ENCODE results near the gene DOP1B.
"Not testable (repeated sequence)": the region's sequence is repeated elsewhere in the genome, so short reads cannot be mapped to it uniquely, and the experiment has no call there.

DOP1B gene, protein sequence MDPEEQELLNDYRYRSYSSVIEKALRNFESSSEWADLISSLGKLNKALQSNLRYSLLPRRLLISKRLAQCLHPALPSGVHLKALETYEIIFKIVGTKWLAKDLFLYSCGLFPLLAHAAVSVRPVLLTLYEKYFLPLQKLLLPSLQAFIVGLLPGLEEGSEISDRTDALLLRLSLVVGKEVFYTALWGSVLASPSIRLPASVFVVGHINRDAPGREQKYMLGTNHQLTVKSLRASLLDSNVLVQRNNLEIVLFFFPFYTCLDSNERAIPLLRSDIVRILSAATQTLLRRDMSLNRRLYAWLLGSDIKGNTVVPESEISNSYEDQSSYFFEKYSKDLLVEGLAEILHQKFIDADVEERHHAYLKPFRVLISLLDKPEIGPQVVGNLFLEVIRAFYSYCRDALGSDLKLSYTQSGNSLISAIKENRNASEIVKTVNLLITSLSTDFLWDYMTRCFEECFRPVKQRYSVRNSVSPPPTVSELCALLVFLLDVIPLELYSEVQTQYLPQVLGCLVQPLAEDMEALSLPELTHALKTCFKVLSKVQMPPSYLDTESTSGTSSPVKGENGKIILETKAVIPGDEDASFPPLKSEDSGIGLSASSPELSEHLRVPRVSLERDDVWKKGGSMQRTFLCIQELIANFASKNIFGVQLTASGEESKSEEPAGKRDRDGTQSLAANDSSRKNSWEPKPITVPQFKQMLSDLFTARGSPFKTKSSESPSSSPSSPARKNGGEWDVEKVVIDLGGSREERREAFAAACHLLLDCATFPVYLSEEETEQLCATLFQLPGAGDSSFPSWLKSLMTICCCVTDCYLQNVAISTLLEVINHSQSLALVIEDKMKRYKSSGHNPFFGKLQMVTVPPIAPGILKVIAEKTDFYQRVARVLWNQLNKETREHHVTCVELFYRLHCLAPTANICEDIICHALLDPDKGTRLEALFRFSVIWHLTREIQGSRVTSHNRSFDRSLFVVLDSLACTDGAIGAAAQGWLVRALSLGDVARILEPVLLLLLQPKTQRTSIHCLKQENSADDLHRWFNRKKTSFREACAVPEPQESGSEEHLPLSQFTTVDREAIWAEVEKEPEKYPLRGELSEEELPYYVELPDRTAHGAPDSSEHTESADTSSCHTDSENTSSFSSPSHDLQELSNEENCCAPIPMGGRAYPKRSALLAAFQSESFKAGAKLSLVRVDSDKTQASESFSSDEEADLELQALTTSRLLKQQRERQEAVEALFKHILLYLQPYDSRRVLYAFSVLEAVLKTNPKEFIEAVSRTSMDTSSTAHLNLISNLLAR (N-terminal part only)

DNA sequence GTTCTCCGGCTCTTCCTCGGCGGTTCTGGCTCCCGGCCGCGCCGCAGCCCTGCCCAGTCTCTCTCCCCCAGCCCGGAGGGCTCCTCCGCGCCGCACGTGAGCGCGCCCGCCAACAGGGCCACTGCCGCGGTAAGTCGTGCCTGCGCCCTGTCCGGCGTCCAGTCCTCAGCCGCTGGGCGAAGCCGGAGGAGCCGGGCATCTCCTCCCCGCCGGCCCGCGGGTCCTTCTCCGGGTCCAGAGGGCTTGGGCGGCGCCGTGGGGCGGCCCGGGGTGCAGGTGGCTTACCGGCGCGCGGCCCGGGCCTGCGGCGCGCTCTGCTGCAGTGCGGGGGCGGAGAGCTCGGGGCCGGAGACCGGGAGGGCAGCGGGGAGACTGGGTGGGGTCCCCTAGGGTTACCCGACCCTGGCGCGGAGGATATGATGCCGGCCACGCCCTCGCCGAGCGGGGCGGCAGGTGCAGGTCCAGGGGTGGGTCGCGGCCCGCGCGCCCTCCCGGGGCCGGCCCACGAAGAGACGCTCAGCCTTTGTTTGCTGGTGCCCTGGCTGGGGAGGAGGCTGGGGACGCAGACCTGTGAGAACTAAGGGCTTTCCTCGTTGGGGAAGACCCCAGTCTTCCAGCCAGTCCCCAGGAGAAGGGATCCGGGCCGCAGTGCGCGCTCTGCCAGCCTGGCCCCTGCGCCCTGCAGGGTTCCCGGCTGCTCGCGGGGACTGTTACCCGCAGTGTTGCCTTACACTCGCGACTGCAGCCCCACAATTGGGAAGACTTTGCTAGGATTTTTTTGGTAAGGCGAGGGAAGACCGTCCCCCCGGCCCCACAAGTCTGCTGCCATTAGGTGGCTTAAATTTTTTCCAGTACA lies at the start of gene DOP1B:
Gene DOP1B (plus strand): TSS at position 10 of the 856 bp plus-strand sequence. CDS start 7,910 bp downstream, outside the sequence.
- peak; percentile 54 for DNase-seq
- in situ Hi-C loops (cut with MboI; ENCODE audit: low pct_unique_long_range_greater_than_20kb, low sequenced_read_pairs) = no loop called here

- in situ Hi-C loops (cut with MboI; ENCODE audit: low pct_unique_long_range_greater_than_20kb, low sequenced_read_pairs) = no loop called here
- no peak for DNase-seq
Observed at GRCh38 chr21:36109868-36110267, 46.8 kb upstream of the DOP1B start.

DNA sequence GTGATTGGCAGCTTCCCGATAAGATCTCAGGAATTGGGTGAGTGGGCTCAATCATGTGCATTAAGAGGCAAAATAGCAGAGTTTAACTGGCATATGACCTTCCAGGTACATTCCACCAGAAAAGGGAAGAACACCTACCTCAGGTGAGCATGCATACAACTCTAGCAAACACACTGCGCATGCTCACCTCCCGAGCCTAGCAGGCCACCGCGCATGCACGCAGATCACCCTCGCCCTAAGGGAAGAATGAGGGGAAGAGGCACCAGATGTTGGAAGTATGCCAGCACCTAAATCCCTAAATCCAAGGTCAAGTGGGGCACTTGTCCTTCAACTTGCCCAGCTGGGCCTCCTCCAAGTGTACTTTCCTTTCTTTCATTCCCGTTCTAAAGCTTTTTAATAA lies 45.4 kb upstream of the DOP1B start:
- in situ Hi-C loops (cut with MboI; ENCODE audit: low pct_unique_long_range_greater_than_20kb, low sequenced_read_pairs) = no loop called here

DNA sequence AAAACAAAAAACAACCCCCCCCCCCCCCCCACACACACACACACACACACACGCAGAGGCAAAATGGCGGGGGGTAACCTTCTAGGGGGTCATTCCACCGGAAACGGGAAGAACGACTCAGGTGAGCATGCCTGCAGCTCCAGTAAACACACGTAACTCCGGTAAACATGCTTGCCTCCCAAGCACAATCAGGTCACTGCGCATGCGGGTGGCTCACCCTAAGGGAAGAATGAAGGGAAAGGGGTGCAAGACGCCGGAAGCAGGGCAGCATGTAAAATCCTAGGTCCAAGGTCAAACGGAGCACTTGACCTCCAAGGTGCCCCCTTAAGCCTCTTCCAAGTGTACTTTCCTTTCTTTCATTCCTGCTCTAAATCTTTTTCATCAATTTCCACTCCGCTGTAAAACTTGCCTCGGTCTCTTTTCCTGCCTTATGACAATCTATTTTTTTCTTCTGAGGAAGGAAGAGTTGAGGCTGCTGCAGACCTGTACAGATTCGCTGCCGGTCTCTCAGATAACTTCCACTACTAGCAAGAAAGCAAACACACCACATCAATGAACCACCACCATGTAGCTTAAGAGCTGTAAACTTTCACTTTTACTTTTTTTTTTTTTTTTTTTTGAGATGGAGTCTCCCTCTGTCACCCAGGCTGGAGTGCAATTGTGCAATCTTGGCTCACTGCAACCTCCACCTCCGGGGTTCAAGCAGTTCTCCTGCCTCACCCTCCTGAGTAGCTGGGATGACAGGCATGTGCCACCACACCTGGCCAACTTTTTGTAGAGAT lies 42.8 kb upstream of the DOP1B start:
- no peak for DNase-seq
- in situ Hi-C loops (cut with MboI; ENCODE audit: low pct_unique_long_range_greater_than_20kb, low sequenced_read_pairs) = no loop called here

More for the DNA sequence above, 45.4 kb upstream of the DOP1B start:
- DNase-seq = no peak

DNA sequence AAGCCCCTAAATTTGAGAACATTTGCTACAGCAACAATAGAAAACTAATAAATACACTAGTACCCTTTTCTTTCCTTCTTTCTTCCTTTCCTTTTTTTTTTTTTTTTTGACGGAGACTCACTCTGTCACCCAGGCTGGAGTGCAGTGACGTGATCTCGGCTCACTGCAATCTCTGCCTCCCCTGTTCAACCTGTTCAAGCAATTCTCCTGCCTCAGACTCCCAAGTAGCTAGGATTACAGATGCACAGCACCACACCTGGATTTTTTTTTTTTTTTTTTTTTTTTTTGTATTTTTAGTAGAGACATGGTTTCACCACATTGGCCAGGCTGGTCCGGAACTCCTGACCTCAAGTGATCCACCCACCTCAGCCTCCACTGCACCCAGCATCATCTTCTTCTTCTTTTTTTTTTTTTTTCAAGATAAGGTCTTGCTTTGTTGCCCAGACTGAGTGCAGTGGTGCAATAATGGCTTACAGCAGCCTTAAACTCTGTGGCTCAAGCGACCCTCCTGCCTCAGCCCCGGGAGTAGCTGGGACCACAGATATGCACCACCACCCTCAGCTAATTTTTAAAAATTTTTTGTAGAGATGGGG lies 41.4 kb upstream of the DOP1B start:
- in situ Hi-C loops (cut with MboI; ENCODE audit: low pct_unique_long_range_greater_than_20kb, low sequenced_read_pairs) = no loop called here
- no peak for DNase-seq

GRCh38 chr21:36117286-36117741 lies 39.3 kb upstream of the DOP1B start:
- no peak for DNase-seq
- in situ Hi-C loops (cut with MboI; ENCODE audit: low pct_unique_long_range_greater_than_20kb, low sequenced_read_pairs) = no loop called here

DNA sequence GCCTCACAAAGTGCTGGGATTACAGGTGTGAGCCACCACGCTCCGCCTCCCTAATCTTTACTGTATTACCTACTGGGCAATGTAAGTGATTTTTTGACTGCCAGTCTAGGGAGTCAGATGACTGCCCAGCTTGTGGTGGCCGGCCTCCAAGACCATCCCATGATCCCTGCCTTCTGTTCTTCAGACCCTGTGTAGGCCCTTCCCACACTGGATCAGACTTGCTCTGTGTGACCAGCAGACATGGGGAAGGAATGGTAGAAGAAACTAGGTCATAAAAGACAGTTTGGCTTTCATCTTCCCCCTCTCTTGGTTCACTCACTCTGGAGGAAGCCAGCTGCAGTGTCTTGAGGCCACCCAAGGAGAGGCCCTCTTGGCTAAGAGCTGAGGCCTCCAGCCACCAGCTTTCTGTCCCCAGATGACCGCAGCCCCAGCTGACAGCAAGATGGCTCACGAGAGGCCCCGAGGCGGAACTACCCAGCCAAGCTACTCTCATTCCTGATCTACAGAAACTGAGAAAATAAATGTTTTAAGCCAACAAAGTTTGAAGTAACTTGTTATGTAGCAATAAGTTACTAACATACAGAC lies 36.2 kb upstream of the DOP1B start:
- in situ Hi-C loops (cut with MboI; ENCODE audit: low pct_unique_long_range_greater_than_20kb, low sequenced_read_pairs) = no loop called here
- DNase-seq = no peak

- DNase-seq = no peak
- in situ Hi-C loops (cut with MboI; ENCODE audit: low pct_unique_long_range_greater_than_20kb, low sequenced_read_pairs) = no loop called here
Observed at GRCh38 chr21:36122977-36123376, 33.6 kb upstream of the DOP1B start.

DNA sequence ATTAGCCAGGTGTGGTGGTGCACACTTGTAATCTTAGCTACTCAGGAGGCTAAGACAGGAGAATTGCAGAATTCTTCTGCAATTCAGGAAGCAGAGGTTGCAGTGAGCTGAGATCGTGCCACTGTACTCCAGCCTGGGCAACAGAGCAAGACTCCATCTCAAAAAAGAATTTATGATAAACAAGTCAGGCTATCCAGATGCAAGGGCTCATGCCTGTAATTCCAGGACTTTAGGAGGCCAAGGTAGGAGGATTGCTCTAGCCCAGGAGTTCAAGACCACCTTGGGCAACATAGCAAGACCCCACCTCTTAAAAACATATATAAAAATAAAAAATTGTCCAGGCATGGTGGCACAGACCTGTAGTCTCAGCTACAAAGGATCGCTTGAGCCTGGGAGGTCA lies 32.2 kb upstream of the DOP1B start:
- no peak for DNase-seq
- in situ Hi-C loops (cut with MboI; ENCODE audit: low pct_unique_long_range_greater_than_20kb, low sequenced_read_pairs) = no loop called here

DNA sequence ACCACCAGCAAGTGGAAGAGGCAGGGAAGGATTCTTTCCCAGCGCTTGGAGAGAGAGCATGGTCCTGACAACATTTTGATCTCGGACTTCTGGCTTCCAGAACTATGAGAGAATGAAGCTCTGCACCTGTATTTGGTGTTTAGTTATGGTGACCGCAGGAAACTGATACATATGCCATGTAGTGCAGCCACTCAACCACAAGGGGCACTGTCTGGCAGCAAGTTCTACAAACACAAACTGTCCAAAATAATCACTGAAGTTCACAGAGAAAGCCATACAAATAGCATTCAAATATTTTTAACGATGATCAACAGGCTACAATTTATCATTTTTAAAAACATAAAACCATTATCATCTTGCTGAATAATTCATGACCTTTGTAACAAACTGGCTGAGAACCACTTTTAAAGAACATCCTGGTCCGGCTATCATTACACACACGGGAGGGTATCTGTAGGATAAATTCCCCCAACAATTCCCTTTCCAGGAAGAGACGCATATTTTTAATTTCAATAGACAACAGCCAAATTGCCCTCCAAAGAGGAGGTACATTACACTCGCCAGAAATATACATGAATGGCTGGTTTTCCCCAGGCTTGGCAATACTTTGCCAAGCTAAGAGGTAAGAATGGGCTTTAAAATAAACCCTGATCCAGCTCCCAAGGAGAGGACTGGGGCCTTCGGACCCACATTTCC lies 31.0 kb upstream of the DOP1B start:
- in situ Hi-C loops (cut with MboI; ENCODE audit: low pct_unique_long_range_greater_than_20kb, low sequenced_read_pairs) = no loop called here
- DNase-seq = peak; percentile 67

DNA sequence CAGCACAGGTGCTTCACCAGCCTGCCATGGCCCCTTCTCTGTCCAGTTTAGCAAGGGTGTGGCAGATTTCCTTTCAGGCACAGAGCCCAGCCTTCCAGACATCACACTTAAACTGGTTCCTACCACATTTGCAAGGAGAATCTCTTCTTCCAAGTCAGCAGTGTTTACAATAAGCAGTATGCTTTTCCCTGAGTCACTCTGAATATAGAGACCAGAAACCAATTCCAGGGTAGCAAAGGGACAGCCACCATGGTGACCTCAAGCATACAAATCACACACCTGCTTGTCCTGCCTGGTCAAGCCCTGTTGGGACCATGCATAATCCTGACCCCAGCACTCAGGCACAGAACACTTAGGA lies 30.4 kb upstream of the DOP1B start:
- in situ Hi-C loops (cut with MboI; ENCODE audit: low pct_unique_long_range_greater_than_20kb, low sequenced_read_pairs) = no loop called here
- DNase-seq = no peak

DNA sequence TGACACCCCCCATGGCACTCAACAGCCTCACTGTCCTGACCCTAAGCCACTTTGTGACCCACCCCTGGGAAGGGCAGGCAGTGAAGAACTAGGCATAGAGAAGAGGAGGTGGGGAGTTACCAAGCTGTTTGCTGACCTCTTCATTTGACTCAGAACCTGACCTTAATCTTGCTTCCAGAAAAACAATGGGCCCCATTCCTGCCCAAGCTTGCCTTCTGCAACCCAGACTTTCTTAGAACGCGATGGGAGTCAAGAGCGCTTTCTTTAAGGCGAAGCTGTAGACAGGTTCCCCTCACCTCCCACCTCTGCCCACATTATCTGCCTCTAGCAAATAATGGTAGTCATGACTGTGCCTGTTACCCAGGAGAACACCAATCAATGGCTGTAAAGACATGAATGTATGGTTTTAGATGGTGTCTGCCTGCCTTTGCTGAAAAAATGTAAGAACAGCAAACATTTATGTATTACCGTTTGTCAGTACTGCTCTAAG lies 30.0 kb upstream of the DOP1B start:
- in situ Hi-C loops (cut with MboI; ENCODE audit: low pct_unique_long_range_greater_than_20kb, low sequenced_read_pairs) = no loop called here
- DNase-seq = no peak

DNA sequence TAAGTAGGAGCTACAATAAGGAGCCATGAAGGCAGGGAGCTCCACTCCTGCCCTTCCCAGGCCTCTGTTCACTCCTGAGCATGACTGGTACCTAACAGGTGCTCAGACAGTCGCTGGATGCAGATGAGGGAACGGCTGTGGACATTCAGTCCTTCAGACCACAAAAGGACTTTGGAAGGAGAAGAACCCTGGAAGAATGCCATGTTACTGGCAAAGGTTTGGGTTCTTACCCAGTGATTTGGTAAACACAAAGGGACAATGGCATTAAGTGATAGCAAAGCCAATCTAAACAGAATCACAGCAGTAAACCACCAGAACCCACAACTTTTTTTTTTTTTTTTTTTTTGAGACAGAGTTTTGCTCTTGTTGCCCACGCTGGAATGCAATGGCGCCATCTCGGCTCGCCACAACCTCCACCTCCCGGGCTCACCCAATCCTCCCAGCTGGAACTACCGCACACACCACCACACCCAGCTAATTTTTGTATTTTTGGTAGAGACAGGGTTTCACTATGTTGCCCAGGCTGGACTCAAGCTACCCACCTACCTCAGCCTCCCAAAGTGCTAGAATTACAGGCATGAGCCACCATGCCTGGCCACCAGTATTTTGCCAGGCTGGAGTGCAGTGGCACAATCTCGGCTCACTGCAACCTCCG lies 29.2 kb upstream of the DOP1B start:
- in situ Hi-C loops (cut with MboI; ENCODE audit: low pct_unique_long_range_greater_than_20kb, low sequenced_read_pairs) = no loop called here
- DNase-seq = no peak

- no peak for DNase-seq
- in situ Hi-C loops (cut with MboI; ENCODE audit: low pct_unique_long_range_greater_than_20kb, low sequenced_read_pairs) = no loop called here
Observed at GRCh38 chr21:36127977-36128376, 28.6 kb upstream of the DOP1B start.

DNA sequence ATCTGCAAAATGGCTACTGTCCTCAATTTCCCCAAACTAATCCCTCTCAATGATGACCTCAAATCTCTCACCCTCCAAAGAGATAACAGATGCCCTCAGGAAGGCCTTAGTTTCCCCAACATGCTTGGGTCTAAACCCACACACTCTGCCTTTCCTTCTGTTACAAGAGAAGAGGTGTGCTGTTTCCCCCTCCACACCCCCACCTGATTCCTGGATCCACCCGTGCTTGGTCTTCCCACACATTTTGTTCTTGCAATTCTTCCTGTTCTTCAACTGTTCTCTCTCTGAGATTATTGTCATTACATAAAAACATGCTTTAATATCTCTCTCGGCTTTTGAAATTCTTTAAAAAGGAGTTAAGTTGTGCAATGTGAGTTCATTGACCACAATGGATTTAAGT lies 27.4 kb upstream of the DOP1B start:
- in situ Hi-C loops (cut with MboI; ENCODE audit: low pct_unique_long_range_greater_than_20kb, low sequenced_read_pairs) = no loop called here
- no peak for DNase-seq

DNA sequence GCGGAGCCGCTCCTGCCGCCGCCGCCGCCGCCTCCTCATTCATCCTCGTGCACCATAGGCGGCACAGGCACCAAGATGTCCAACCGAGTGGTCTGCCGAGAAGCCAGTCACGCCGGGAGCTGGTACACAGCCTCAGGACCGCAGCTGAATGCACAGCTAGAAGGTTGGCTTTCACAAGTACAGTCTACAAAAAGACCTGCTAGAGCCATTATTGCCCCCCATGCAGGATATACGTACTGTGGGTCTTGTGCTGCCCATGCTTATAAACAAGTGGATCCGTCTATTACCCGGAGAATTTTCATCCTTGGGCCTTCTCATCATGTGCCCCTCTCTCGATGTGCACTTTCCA lies 26.2 kb upstream of the DOP1B start:
- DNase-seq; in situ Hi-C loops (cut with MboI; ENCODE audit: low pct_unique_long_range_greater_than_20kb, low sequenced_read_pairs): not testable (repeated sequence)

All from KBM-7 (cell line).